Epidermal melanocyte (primary cell): ENCODE data around the gene MATR3.
"Not testable (repeated sequence)": the region's sequence is repeated elsewhere in the genome, so short reads cannot be mapped to it uniquely, and the experiment has no call there.

Experiments
- DNase-seq: peaks from one replicate; pipeline ENCODE4 v3.0.0; 2011; ENCODE audit warnings: low spot score; ENCODE audit not compliant: insufficient read length

MATR3 gene

DNA sequence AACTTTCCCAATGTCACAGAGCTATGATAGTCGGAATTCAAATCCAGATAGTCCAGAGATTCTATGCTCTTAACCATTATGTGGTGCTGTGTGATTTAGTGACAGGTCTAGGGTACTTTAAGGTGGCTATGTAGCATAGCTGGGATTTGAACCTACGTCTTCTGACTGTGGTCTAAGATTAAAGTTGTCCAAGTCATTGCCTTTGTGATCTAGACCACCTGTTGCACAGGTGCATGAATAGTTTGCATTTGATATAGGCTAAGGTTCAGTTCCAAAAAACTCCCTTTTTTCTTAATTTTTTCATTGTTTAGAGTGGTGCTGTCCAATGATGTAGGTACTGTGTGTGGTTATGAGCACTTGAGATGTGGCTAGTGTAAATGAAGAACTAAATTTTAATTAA, 50.6 kb downstream of the MATR3 start:
- DNase-seq, result no peak

- not testable (repeated sequence) for DNase-seq
Measured at GRCh38 chr5:139345442-139345841, 51.9 kb downstream of the MATR3 start.

DNA sequence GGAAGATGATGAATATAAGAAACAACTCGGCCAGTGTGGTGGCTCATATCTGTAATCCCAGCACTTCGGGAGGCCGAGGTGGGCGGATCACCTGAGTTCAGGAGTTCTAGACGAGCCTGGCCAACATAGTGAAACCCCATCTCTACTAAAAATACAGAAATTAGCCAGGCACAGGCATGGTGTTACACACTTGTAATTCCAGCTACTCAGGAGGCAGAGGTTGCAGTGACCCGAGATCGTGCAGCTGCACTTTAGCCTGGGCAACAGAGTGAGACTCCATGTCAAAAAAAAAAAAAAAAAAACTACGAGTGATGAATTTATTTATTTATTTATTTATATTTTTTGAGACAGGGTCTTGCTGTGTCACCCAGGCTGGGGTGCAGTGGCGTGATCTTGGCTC, 54.3 kb downstream of the MATR3 start:
- DNase-seq, result not testable (repeated sequence)

DNA sequence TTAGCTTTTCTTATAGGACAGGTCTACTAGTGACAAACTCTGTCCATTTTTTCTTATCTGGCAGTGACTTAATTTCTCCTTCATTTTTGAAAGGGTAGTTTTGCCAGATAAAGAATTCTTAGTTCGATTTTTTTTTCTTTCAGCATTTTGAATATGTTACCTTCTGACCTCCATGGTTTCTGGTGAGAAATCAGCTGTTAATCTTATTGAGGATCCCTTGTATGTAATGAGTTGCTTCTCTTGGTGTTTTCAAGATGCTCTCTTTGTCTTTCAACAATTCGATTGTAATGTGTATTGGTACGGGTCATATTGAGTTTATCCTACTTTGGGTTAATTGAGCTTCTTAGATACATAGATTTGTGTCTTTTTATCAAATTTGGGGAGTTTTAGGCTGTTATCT, 60.6 kb downstream of the MATR3 start:
- DNase-seq, result no peak

DNA sequence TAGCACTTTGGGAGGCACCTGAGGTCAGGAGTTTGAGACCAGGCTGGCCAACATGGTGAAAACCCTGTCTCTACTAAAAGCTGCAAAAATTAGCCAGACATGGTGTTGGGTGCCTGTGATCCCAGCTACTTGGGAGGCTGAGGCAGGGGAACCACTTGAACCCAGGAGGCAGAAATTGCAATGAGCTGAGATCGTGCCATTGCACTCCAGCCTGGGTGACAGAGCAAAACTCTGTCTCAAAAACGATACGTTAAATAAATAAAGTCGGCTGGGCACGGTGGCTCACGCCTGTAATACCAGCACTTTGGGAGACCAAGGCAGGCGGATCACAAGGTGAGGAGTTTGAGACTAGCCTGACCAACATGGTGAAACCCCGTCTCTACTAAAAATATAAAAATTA, 62.4 kb downstream of the MATR3 start:
- DNase-seq, result not testable (repeated sequence)

DNA sequence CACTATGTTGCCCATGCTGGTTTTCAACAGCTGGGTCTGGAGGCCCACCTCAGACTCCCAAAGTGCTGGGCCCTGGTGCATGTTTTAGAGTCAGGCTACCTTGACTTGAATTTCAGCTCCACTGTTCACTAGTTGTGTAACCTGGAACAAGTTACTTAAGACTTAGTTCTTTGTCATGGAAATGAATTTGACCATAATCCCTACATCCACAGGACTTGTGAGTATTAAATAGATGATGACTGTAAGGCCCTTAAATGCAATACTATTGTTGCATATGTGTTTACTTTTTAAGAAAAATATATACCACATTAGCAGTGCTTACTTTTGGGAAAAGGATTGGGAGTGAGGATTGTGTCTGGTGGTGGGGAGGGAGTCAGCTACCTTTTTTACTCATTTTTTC, 64.5 kb downstream of the MATR3 start:
- DNase-seq, result no peak

DNA sequence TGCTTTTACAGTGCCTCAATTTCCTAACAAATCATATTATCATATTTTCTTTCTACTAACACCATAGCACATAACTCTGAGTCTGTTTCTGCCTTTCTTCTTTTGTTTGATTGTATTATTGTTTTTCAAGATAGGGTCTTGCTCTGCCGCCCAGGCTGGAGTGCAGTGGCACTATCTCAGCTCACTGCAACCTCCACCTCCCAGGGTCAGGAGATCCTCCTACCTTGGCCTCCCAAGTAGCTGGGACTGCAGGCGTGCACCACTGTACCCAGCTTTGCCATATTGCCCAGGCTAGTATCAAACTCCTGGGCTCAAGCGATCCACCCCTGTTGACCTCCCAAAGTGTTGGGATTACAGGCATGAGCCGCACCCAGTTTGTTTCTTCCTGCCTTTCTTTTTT, 66.8 kb downstream of the MATR3 start:
- no peak for DNase-seq

GRCh38 chr5:139361835-139362429, 68.4 kb downstream of the MATR3 start:
- no peak for DNase-seq

- no peak for DNase-seq
Measured at GRCh38 chr5:139363937-139364336, 70.4 kb downstream of the MATR3 start.

GRCh38 chr5:139364466-139364865, 70.9 kb downstream of the MATR3 start:
- no peak for DNase-seq

DNA sequence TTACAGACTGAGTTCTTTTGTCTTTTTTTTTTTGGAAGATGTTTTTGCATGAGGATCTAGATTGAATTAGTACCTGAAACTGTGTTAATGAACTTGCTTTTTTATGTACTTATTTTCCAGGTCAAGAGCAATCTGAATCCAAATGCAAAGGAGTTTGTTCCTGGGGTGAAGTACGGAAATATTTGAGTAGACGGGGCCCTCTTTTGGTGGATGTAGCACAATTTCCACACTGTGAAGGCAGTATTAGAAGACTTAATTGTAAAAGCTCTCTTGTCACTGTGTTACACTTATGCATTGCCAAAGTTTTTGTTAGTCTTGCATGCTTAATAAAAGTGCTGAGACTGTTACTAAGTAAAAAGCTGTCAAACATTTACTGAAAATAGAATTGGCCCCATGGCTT, 75.1 kb downstream of the MATR3 start:
- DNase-seq, result no peak

DNA sequence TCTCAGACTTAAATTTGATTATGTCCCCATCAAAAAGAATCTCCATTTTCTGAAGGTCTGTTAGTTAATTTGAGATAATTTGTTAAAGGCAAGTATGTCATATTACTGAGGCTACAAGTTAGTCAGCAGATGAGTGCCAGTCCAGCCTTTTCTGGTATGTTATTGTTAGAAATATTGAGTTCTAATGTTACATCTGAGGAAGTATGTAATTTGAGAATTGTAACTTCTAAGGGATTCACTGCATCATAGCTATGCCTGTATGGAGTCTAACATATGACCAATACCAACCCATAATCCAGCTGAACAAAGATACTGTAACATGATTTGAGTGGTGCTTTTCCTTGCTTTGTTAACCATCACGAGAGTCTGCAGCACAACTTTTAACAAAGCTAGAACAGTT, 75.6 kb downstream of the MATR3 start:
- no peak for DNase-seq

DNA sequence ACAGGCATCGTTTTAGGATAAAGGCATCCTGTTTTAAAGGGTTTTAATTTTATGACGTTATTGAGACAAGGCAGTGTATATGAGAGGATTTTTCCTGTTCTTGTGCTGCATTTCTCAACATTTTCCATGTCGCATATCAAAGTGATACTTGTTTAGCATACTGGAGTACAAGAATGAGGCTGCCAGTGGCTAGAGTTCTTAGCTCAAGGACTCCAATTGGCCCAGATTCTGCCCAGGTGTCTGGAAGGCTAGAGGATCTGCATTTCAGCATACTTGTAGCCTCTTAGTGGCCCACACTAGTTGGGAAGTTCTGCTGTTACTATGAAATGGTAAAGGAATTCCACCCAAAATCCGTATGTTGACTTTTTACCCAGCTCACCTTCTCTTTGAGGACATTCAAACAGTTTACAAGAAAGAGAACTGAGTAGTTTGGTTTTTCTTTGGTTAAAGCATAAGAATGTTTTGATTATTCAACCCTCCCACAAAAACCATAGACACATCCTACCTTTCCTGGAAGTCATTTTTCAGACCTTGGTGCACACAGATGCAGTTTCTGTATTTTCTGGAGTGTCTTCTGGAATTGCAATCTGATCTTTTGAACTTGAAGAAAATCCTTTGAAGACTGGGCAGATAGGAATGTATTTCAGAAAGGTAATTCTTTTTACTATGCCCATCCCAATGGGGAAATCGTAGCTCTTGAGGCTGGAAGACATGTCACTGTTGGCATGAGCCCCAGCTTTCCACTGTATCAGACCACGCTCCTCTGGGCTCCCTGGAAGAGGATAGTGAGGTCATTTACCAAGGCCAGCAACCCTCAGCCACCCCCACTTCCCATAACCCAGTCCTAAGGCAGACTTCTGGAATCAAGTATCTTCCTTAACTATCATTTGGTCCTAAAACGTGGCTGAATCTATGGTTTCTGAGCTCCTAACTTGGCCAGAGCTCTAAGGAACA, 78.2 kb downstream of the MATR3 start:
- DNase-seq, result no peak

GRCh38 chr5:139374909-139375308, 81.4 kb downstream of the MATR3 start:
- DNase-seq, result no peak

- no peak for DNase-seq
Measured at GRCh38 chr5:139376364-139376763, 82.8 kb downstream of the MATR3 start.

DNA sequence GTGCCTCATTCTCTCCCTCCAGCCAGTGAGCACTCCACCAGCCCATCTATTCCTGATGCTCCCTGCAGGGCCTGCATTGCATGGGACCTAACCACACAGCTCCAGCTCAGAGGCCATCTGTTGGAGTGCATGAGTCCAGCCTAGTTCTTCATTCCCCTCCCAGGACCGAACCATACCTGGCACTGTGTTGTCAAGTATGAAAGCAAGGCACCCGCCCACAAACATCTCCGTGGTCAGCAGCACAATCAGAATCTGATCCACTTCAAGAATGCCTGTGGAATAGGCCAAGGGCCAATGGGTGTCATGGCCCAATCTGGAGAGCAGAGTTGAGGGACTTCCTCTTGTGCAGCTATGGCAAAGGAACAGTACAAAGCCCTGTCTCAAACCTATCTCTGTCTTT, 83.7 kb downstream of the MATR3 start:
- no peak for DNase-seq

DNA sequence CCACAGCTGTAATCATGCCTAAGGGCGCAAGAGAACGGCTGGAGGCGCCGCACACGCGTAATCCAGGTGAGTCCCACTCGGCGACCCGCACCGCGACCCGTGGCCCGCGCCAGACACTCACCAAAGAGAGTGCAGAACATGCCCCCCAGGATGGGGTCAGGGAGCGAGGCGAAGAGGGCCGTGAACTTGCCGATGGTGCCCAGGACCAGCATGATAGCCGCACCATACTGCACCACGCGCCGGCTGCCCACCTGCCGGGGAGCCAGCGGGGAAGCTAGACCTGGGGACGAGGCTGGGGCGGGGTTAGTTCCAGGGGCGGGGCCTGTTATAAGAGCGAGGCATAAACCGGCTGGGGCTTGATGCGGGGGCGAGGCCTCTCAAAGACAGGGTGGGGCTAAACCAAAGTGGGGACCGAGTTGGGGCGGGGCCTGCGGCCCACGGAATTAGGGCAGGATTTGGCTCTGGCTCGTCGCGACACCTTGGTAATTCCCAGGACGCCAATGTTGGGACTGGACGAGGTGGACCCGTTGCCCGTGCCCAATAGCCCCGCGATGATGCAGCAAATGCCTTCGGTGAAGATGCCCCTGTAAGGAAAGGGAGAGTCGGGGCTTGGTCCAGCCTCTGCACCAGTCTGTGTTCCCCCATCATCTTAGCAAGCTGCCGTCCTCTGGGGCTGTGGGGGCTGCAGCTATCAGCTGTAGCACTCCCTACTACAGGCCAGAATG, 84.7 kb downstream of the MATR3 start:
- no peak for DNase-seq

- peak; percentile 9 for DNase-seq
Measured at GRCh38 chr5:139378941-139379361, 85.4 kb downstream of the MATR3 start.

DNA sequence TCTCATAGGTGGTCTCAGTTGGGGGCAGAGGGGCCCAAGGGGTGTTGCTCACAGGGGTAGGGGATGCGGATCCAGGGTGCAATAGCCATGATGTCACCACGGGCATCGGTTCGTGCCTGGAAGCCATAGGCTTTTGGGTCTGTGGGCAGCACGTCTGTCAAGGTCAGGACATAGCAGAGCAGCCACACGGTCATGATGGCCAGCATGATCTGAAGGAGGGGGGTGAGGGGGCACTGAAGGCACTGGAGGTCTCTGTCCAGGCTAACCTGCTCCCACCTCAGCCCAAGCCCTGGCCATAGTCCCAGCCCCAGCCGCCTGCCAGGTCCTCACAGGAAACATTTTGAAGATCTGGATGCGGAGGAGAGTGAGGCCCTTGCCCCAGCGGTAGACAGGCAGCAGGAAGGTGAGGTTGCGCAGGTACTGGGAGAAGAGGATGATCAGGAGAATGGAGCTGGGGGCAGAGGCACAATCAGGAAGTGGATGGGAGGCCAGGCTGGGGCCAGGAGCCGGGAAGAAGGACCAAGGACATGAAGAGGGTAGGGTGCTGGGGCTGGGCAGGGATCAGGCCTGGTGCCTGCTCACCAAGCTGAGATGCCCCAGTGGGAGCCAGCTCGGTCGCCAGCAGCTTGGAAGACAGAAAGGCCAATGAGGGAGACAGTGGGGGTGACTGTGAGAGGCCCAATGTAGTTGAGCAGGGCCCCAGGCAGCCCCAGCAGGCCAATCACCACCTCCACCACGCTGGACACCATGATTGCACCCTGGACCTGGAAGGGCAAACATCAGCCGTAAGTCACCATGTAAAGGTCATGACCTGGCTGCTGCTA, 86.3 kb downstream of the MATR3 start:
- no peak for DNase-seq
